Measurements from ENCODE around the gene AKAP10.
"Not testable (repeated sequence)": the region's sequence is repeated elsewhere in the genome, so short reads cannot be mapped to it uniquely, and the experiment has no call there.

Gene AKAP10

DNA sequence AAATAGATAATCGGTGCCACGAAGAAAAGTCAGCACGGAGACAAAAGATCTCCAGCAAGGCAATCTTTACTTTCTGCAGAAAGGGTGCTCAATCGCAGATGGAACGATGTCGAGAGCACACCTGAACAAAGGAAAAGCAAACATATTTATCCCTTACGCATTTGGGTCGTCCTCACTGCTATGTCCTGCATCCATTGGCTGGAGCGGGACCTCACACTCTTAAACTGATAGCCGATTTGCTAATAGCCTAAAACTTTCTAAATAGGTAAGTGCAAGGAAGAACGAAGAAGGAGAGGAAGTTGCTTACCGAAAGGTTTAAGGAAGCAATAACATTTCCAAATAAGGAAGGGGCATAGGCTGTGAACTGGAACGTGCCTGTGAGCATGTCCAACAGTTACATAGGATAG, 1.2 kb upstream of the AKAP10 start:
- DNase-seq: no peak

DNA sequence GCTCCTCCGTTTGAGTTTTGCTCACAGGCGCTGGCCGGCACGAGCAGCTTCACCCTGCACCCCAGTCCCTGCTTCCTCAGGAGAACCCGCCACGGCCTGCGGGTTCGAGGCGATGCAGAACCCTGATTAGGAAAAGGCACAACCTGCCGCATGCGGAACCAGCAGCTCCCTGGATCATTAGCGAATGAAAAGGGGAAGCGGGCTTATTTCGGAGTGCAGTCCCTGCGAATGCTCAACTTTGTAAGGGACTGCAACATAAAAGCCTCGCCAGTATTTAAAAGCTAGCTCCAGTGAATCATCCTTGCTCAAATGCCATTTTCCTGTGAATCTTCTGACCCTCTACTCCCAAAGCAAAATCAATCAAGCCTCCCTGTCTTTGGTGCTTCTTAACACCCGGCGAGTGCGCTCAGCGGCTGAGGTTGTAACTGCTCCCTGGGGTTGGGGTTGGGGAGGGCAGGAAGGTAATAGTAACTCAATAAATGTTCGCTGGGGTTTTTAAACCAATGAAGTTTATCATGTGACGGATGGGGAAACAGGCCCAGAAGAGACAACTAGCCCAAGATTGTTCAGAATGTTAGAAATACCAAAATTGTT, 678 bp upstream of the AKAP10 start:
- DNase-seq: peak; percentile 49

DNA sequence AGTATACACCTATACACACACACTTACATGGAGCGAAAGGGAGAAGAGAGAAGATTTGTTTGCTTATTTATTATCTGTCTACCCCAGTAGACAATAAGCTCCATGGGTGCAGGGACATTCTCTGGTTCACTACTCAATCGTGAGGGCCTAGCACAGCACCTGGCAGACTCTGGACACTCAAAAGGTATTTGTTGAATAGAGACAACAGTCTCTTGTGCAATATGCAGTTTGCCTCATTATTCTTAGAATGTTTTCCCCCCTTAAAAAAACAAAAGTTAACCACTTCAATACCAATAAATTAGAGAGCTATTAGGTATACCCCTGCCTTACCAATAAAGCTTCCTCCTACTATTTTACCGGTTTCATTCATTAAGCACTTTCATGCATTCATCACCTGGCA, 2.0 kb downstream of the AKAP10 start:
- DNase-seq: no peak

DNA sequence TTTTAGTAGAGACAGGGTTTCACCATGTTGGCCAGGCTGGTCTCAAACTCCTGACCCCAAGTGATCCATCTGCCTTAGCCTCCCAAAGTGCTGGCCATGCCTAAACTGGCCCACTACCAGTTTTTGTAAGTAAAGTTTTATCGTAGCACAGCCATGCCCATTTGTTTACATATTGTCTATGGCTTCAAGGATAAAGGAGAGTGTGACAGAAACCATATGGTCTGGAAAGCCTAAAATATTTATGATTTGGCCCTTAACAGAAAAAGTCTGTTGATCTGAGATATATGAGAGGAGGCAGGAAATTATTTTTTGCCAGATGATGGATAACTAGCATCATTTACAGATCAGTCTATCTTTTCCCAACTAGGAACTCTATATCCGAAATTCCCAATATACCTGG, 4.5 kb downstream of the AKAP10 start:
- DNase-seq: no peak

GRCh38 chr17:19962954-19963353, 14.7 kb downstream of the AKAP10 start:
- not testable (repeated sequence) for DNase-seq

DNA sequence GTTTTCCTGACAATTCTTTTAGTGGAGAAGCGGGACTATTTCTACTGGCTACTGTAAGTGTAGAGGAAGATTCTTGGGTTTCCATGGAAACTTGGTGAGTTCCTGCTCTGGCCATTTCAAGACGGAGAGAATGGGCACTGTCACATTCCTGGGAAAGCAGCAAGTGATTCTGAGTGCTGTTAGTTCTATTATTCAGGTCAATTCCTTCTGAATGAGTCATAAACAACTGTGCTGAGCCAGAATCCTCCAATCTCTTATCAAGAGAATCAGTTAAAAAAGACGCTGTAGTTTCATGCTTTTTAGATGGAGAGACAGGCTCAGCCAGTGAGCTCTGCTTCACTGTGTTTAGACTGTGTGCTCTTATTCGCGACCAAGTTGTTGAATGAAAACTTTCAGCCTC, 19.6 kb downstream of the AKAP10 start:
- no peak for DNase-seq

- DNase-seq: no peak
Measured at GRCh38 chr17:19955099-19955498, 22.5 kb downstream of the AKAP10 start.

- DNase-seq: not testable (repeated sequence)
Measured at GRCh38 chr17:19951411-19951810, 26.2 kb downstream of the AKAP10 start.

DNA sequence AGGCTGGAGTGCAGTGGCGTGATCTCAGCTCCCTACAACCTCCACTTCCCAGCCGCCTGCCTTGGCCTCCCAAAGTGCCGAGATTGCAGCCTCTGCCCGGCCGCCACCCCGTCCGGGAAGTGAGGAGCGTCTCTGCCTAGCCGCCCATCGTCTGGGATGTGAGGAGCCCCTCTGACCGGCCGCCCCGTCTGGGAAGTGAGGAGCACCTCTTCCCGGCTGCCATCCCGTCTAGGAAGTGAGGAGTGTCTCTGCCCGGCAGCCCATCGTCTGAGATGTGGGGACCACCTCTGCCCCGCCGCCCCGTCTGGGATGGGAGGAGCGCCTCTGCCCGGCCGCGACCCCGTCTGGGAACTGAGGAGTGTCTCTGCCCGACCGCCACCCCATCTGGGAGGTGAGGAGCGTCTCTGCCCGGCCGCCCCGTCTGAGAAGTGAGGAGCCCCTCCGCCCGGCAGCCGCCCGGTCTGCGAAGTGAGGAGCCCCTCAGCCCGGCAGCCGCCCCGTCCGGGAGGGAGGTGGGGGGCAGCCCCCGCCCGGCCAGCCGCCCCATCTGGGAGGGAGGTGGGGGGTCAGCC, 26.9 kb downstream of the AKAP10 start:
- not testable (repeated sequence) for DNase-seq

DNA sequence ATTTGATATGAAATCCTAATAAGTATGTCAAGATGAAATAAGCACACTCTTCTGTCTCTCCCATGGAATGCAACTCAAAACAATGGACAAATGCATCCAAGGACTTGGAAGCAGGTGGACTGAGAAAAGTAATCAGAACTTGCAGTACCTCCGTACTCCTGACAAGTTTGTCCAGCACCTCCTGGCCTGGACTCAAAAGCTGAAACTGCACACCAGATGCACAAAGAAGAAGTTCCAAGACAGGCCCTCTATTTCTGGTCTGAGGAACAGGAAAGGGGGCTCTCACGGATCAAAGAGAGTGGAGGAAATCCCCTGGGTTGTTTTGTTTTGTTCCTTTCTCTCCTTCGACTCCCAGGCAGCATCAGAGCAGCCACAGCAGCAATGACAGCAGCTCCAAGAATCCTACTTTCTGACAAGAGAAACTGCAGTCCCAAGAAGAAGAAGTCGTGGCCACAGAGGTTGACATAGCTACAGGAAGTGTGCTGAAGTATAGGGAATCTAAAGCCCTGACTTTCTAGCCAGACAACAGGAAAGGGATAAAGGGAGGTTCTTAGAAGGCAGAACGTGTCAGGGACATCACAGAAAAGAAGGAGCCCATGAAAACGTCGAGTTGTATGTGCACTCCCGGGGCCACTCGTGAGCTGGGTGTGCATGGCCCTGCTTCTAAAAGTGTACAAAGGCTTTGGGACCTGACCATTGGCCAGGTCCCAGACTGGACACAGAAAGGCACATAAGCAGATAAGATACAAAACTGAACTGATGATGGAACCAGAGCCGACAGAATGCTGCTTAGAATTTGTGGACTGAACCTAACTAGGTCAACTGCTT, 29.3 kb downstream of the AKAP10 start:
- no peak for DNase-seq

DNA sequence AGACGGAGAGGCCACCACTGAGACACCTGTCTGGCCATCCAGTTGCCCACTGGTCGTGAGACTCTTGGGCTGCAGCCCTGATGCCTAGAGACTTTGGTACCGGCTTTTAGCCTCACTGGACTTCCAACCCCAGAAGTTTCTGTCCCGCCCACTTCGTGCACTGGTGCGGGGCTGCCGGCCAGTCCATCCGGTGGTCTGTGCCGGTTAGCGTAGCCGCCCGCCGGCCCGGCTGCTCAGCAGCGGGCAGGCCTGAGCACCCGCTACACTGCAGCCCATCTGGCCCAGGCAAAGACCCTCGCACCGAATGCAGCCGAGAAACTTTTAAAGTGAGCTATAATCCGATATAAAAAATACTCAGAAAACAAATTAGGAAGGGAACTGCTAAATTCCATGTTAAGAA, 30.7 kb downstream of the AKAP10 start:
- DNase-seq: no peak

GRCh38 chr17:19945009-19945626, 32.5 kb downstream of the AKAP10 start:
- DNase-seq: no peak

GRCh38 chr17:19943599-19943998, 34.0 kb downstream of the AKAP10 start:
- no peak for DNase-seq

DNA sequence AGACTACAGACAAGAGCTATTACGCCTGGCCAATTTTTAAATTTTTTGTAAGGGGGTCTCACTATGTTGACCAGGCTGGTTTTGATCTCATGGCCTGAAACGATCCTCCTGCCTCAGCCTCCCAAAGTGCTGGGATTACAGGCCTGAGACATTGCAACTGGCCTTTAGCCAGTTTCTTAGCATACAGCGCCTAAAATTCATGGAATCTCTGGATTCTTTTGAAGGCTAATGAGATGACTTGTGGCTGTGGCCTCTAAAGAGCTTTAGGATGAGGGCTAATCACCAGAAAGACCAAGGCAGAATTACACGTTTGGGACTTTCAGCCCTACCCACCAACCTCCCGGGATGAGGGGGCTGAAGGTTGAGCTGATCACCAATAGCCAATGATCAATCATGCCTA, 34.6 kb downstream of the AKAP10 start:
- DNase-seq: no peak

- no peak for DNase-seq
Measured at GRCh38 chr17:19940722-19941464, 36.7 kb downstream of the AKAP10 start.

- DNase-seq: no peak
Measured at GRCh38 chr17:19939993-19940721, 37.5 kb downstream of the AKAP10 start.

GRCh38 chr17:19938736-19939135, 38.9 kb downstream of the AKAP10 start:
- DNase-seq: no peak

DNA sequence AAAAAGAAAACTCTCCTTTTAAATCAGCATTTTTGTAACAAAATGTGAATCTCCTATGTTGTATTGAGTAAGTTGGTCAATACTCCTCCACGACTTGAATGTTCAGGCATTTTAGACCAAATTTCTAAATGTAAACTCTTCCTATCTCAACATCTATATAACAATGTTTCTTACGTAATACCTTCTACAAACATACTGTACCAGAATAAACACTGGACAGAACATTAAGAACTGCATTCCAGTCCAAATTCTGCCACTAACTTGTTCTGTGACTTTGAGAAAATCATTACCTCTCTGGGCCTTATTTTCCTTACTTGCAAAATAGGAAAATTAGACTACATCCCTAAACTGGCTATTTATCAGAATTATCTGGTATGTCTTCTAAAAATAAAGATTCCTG, 40.1 kb downstream of the AKAP10 start:
- DNase-seq: no peak

DNA sequence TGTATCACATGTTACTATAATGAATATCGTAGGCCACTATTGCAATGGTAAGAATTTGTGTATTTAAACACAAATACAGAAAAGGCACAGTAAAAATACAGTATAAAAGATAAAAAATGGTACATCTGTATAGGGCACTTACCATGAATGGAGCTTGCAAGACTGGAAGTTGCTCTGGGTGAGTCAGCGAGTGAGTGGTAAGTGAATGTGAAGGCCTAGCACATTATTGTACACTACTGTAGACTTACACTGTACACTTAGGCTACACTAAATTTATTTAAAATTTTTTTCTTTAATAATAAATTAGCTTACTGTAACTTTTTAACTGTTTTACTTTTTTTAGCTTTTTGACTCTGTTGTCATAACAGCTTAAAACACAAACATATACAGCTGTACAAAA, 42.5 kb downstream of the AKAP10 start:
- DNase-seq: no peak

DNA sequence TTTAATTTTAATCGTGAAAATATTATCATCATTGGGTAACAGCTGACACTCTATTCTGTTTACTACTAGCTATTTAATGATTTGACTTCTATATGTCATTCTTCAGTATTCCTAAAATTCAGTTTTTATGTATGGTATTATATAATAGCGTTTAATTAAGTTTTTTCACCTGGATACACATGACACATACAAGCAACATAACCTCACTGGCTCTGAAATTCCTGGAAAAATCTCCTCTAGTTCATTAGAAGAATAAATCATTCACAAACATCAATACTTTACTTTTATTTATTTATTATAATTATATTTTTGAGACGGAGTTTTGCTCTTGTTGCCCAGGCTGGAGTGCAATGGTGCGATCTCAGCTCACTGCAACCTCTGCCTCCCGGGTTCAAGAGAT, 44.0 kb downstream of the AKAP10 start:
- no peak for DNase-seq

GRCh38 chr17:19933221-19933620, 44.4 kb downstream of the AKAP10 start:
- DNase-seq: no peak

DNA sequence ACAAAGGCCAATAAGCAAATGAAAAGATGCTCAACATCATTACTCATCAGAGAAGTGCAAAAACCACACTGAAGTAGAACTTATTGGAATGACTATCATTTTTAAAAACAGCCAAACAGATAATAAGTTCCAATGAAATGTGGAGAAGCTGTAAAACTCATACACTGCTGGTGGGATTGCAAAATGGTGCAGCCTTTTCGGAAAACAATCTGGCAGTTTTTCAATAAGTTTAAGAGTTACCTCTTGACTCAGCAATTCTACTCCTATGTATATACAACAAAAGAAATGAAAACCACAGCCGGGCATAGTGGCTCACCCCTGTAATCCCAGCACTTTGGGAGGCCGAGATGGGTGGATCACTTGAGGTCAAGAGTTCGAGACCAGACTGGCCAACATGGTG, 49.3 kb downstream of the AKAP10 start:
- DNase-seq: no peak

All from stimulated activated CD8-positive, alpha-beta memory T cell treated with anti-CD3 and anti-CD28 coated beads, Interleukin-4, amount 100 ng/mL, for 48 hours (primary cell).